Rectal smooth muscle tissue (tissue), 1 donor: ENCODE data around the gene PDE6A.

Experiments
- H3K27ac ChIP-seq: one replicate; pipeline ENCODE4 v1.7.0; 2013; ENCODE audit warnings: low read depth, low read length, inconsistent platforms
- H3K27me3 ChIP-seq: one replicate; pipeline ENCODE4 v1.7.0; 2013; ENCODE audit warnings: low read length; ENCODE audit not compliant: control insufficient read depth, insufficient read depth
- H3K36me3 ChIP-seq: one replicate; pipeline ENCODE4 v1.7.0; 2013; ENCODE audit warnings: low read length; ENCODE audit not compliant: control insufficient read depth, insufficient read depth
- H3K4me1 ChIP-seq: one replicate; pipeline ENCODE4 v1.7.0; 2013; ENCODE audit warnings: low read length; ENCODE audit not compliant: control insufficient read depth, insufficient read depth
- H3K4me3 ChIP-seq: one replicate; pipeline ENCODE4 v1.7.0; 2013; ENCODE audit warnings: low read length
- H3K9ac ChIP-seq: one replicate; pipeline ENCODE4 v1.7.0; 2013; ENCODE audit warnings: low read length

The PDE6A gene

DNA sequence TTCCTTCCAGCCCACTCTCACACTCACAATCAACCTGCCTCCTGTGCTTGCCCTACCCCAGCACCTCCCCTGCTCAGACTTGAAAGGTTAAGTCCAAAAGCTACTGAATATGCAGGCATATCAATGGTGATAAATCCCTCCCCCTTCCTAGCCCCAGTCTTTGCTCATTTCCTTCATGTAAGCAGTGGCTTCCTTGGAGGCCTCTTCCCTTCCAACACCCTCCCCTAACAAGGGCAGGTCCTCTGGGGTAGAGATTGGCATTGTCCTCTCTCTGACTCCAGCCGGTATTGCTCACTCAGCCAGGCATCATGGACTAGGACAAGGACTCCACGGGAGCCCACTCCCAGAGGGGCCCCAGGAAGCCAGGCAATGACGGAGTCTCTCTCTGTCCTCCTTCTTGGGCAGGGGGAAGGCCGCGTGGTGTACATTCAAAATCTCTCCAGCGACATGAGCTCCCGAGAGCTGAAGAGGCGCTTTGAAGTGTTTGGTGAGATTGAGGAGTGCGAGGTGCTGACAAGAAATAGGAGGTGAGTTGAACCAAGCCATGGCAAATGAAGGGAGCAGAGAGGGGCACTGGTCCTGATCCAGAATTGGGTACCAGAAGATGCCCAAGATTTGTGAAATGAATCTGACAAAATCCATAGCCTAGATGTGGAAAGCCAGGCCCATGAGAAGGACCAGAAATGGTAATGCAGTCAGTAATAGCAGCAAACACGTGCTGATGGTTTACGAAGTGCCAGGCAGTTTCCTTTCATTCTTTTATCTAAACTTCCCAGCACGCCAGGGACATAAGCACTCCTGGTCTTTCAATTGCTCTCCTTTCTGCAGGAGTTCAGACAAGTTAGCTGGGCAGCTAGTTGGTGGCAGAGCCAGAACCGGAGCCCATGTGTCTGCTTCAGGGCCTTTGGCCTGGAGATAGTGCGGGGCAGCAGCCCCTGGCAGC, 102.5 kb downstream of the PDE6A start:
- Histone ChIP-seq H3K27me3 (no peaks in the 10 kb centered on the region), H3K36me3 (peaks cover 44% of the 10 kb centered on the region), H3K4me1 (no peaks in the 10 kb centered on the region), H3K4me3 (no peak overlapping the region), H3K27ac (no peak overlapping the region), H3K9ac (no peak overlapping the region)

GRCh38 chr5:149840226-149840825, 104.3 kb downstream of the PDE6A start:
- Histone ChIP-seq H3K27ac (no peak overlapping the region), H3K9ac (no peak overlapping the region), H3K27me3 (no peaks in the 10 kb centered on the region), H3K4me1 (no peaks in the 10 kb centered on the region), H3K4me3 (no peak overlapping the region), H3K36me3 (peaks cover 40% of the 10 kb centered on the region)

GRCh38 chr5:149839761-149840160, 104.8 kb downstream of the PDE6A start:
- Histone ChIP-seq H3K27ac (no peak overlapping the region), H3K27me3 (no peaks in the 10 kb centered on the region), H3K4me1 (no peaks in the 10 kb centered on the region), H3K4me3 (no peak overlapping the region), H3K36me3 (peaks cover 37% of the 10 kb centered on the region), H3K9ac (no peak overlapping the region)

- Histone ChIP-seq H3K27ac (no peak overlapping the region), H3K4me1 (no peaks in the 10 kb centered on the region), H3K4me3 (no peak overlapping the region), H3K9ac (no peak overlapping the region), H3K36me3 (peaks cover 33% of the 10 kb centered on the region), H3K27me3 (no peaks in the 10 kb centered on the region)
Measured at GRCh38 chr5:149838881-149839739, 105.5 kb downstream of the PDE6A start.

GRCh38 chr5:149837680-149838269, 106.8 kb downstream of the PDE6A start:
- no peak overlapping the region for H3K9ac ChIP-seq
- H3K4me3 ChIP-seq, result no peak overlapping the region
- no peaks in the 10 kb centered on the region for H3K4me1 ChIP-seq
- no peaks in the 10 kb centered on the region for H3K27me3 ChIP-seq
- H3K27ac ChIP-seq, result no peak overlapping the region
- H3K36me3 ChIP-seq, result peaks cover 31% of the 10 kb centered on the region

- no peak overlapping the region for H3K27ac ChIP-seq
- no peaks in the 10 kb centered on the region for H3K4me1 ChIP-seq
- no peak overlapping the region for H3K4me3 ChIP-seq
- H3K36me3 ChIP-seq, result peaks cover 24% of the 10 kb centered on the region
- no peak overlapping the region for H3K9ac ChIP-seq
- no peaks in the 10 kb centered on the region for H3K27me3 ChIP-seq
Measured at GRCh38 chr5:149836451-149837139, 108.0 kb downstream of the PDE6A start.

DNA sequence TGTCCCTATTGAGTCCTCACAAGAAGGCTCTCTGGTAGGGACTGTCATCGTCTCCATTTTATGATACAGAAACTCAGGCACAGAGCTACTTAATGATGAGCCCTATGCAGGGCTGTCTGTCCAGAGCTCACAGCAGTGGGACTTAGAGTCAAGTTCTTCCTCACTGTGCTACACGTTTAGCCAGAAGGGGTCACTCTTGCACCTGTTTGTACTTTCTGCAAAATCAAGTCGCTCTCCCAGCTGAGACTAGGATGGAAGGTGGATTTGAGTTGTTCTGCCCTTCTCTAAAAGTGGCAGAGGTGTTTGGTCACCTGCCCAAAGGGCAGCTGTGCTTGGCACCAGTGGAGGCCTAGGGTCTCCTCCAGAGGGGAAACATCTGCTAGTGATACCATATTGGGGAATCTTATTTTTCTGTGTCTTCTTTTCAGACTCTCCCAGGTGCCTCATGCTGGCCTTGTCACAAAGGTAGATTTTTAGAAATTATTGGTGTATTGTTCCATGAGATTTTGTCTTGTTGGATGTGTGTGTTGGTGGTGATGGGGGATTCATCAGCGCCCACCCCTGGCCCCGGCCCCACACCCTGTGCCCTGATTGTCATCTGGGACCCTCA, 110.2 kb downstream of the PDE6A start:
- Histone ChIP-seq H3K27ac (no peak overlapping the region), H3K36me3 (peaks cover 16% of the 10 kb centered on the region), H3K27me3 (no peaks in the 10 kb centered on the region), H3K9ac (no peak overlapping the region), H3K4me3 (no peak overlapping the region), H3K4me1 (no peaks in the 10 kb centered on the region)

DNA sequence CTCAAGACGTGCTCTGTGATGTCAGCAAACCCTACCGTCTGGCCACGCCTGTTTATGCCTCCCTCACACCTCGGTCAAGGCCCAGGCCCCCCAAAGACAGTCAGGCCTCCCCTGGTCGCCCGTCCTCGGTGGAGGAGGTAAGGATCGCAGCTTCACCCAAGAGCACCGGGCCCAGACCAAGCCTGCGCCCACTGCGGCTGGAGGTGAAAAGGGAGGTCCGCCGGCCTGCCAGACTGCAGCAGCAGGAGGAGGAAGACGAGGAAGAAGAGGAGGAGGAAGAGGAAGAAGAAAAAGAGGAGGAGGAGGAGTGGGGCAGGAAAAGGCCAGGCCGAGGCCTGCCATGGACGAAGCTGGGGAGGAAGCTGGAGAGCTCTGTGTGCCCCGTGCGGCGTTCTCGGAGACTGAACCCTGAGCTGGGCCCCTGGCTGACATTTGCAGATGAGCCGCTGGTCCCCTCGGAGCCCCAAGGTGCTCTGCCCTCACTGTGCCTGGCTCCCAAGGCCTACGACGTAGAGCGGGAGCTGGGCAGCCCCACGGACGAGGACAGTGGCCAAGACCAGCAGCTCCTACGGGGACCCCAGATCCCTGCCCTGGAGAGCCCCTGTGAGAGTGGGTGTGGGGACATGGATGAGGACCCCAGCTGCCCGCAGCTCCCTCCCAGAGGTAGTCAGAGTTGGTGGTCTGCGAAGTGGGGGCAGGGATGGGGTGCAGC, 111.3 kb downstream of the PDE6A start:
- Histone ChIP-seq H3K9ac (no peak overlapping the region), H3K4me3 (no peak overlapping the region), H3K4me1 (no peaks in the 10 kb centered on the region), H3K36me3 (peaks cover 16% of the 10 kb centered on the region), H3K27ac (no peak overlapping the region), H3K27me3 (no peaks in the 10 kb centered on the region)

DNA sequence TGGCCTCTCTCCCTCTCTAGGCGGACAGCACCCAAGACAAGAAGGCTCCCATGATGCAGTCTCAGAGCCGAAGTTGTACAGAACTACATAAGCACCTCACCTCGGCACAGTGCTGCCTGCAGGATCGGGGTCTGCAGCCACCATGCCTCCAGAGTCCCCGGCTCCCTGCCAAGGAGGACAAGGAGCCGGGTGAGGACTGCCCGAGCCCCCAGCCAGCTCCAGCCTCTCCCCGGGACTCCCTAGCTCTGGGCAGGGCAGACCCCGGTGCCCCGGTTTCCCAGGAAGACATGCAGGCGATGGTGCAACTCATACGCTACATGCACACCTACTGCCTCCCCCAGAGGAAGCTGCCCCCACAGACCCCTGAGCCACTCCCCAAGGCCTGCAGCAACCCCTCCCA, 112.0 kb downstream of the PDE6A start:
- Histone ChIP-seq H3K27ac (no peak overlapping the region), H3K4me3 (no peak overlapping the region), H3K9ac (no peak overlapping the region), H3K4me1 (peaks cover 2% of the 10 kb centered on the region), H3K27me3 (no peaks in the 10 kb centered on the region), H3K36me3 (peaks cover 16% of the 10 kb centered on the region)

- Histone ChIP-seq H3K4me3 (no peak overlapping the region), H3K27ac (no peak overlapping the region), H3K27me3 (no peaks in the 10 kb centered on the region), H3K36me3 (peaks cover 15% of the 10 kb centered on the region), H3K9ac (no peak overlapping the region), H3K4me1 (peaks cover 3% of the 10 kb centered on the region)
Measured at GRCh38 chr5:149831492-149831891, 113.1 kb downstream of the PDE6A start.

DNA sequence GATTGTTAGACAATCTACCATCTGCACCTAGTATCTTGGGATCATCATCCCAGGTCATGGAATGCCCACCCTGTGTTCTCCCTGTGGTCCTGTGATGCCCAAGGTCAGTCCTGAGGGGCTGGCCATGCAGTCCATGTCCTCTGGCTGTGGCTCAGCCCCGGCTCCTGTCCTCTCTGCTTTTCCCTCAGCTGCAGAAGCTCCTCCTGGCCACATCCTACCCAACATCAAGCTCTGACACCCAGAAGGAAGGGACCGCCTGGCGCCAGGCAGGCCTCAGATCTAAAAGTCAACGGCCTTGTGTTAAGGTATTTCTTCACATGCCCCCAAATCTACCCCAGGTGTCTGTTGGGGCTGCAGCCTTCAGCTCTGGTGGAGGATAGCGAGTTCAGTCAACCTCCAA, 114.0 kb downstream of the PDE6A start:
- H3K27me3 ChIP-seq, result no peaks in the 10 kb centered on the region
- no peak overlapping the region for H3K27ac ChIP-seq
- H3K4me1 ChIP-seq, result peaks cover 12% of the 10 kb centered on the region
- no peak overlapping the region for H3K4me3 ChIP-seq
- no peak overlapping the region for H3K9ac ChIP-seq
- H3K36me3 ChIP-seq, result peaks cover 11% of the 10 kb centered on the region
